Measurements from ENCODE around the gene FRK.
"Not testable (repeated sequence)": the region's sequence is repeated elsewhere in the genome, so short reads cannot be mapped to it uniquely, and the experiment has no call there.

FRK gene

GRCh38 chr6:115969207-115969929 lies 91.3 kb downstream of the FRK start:
- TF ChIP-seq CTCF (IDR thresholded peaks at IDR 0.05; ENCODE audit: low read depth, low read length, missing control alignments), result no peak
- in situ Hi-C loops (cut with HindIII; ENCODE audit: low pct_ligation_motif_present, low sequenced_read_pairs), result no loop called here

GRCh38 chr6:115960286-115960685 lies 100.4 kb downstream of the FRK start:
- H3K36me3 ChIP-seq (replicated peaks); H3K27ac ChIP-seq; H3K4me3 ChIP-seq (ENCODE audit: low read depth, low read length); in situ Hi-C loops (cut with HindIII; ENCODE audit: low pct_ligation_motif_present, low sequenced_read_pairs); DNase-seq; H3K27me3 ChIP-seq (replicated peaks): not testable (repeated sequence)

More at GRCh38 chr6:115969207-115969929, 91.3 kb downstream of the FRK start:
- Histone ChIP-seq H3K4me3 (ENCODE audit: low read depth, low read length) (no peak overlapping the region), H3K27ac (no peak overlapping the region), H3K36me3 (replicated peaks) (no peaks in the 10 kb centered on the region), H3K27me3 (replicated peaks) (no peaks in the 10 kb centered on the region)
- peak; percentile 1 for DNase-seq

GRCh38 chr6:115958958-115959357 lies 101.7 kb downstream of the FRK start:
- H3K36me3 ChIP-seq (replicated peaks), result no peaks in the 10 kb centered on the region
- TF ChIP-seq CTCF (IDR thresholded peaks at IDR 0.05; ENCODE audit: low read depth, low read length, missing control alignments), result no peak
- no peaks in the 10 kb centered on the region for H3K27me3 ChIP-seq (replicated peaks)
- in situ Hi-C loops (cut with HindIII; ENCODE audit: low pct_ligation_motif_present, low sequenced_read_pairs), result no loop called here
- no peak for DNase-seq
- no peak overlapping the region for H3K27ac ChIP-seq
- H3K4me3 ChIP-seq (ENCODE audit: low read depth, low read length), result no peak overlapping the region

GRCh38 chr6:115954740-115955139 lies 106.0 kb downstream of the FRK start:
- Histone ChIP-seq H3K27ac (no peak overlapping the region), H3K27me3 (replicated peaks) (no peaks in the 10 kb centered on the region), H3K36me3 (replicated peaks) (no peaks in the 10 kb centered on the region), H3K4me3 (ENCODE audit: low read depth, low read length) (no peak overlapping the region)
- DNase-seq, result no peak
- in situ Hi-C loops (cut with HindIII; ENCODE audit: low pct_ligation_motif_present, low sequenced_read_pairs), result no loop called here
- no peak for TF ChIP-seq CTCF (IDR thresholded peaks at IDR 0.05; ENCODE audit: low read depth, low read length, missing control alignments)

- Histone ChIP-seq H3K36me3 (replicated peaks) (no peaks in the 10 kb centered on the region), H3K27ac (no peak overlapping the region), H3K27me3 (replicated peaks) (no peaks in the 10 kb centered on the region), H3K4me3 (ENCODE audit: low read depth, low read length) (no peak overlapping the region)
- no peak for DNase-seq
- no peak for TF ChIP-seq CTCF (IDR thresholded peaks at IDR 0.05; ENCODE audit: low read depth, low read length, missing control alignments)
- in situ Hi-C loops (cut with HindIII; ENCODE audit: low pct_ligation_motif_present, low sequenced_read_pairs), result no loop called here
Observed at GRCh38 chr6:115948751-115949150, 111.9 kb downstream of the FRK start.

- H3K27ac ChIP-seq, result no peak overlapping the region
- H3K4me3 ChIP-seq (ENCODE audit: low read depth, low read length), result no peak overlapping the region
- DNase-seq, result no peak
- no peaks in the 10 kb centered on the region for H3K27me3 ChIP-seq (replicated peaks)
- in situ Hi-C loops (cut with HindIII; ENCODE audit: low pct_ligation_motif_present, low sequenced_read_pairs), result no loop called here
- no peaks in the 10 kb centered on the region for H3K36me3 ChIP-seq (replicated peaks)
- no peak for TF ChIP-seq CTCF (IDR thresholded peaks at IDR 0.05; ENCODE audit: low read depth, low read length, missing control alignments)
Observed at GRCh38 chr6:115947966-115948541, 112.6 kb downstream of the FRK start.

Measured in brain microvascular endothelial cell (primary cell).